Measurements from ENCODE around the gene PLA2G12A. TPM values are rescaled to one million over a fixed set of nuclear protein-coding genes. Genes with fewer than 3 reads are reported as not detected.

Gene PLA2G12A
- total RNA-seq, 1 donor from 2014 or later, result 31.1 TPM

DNA sequence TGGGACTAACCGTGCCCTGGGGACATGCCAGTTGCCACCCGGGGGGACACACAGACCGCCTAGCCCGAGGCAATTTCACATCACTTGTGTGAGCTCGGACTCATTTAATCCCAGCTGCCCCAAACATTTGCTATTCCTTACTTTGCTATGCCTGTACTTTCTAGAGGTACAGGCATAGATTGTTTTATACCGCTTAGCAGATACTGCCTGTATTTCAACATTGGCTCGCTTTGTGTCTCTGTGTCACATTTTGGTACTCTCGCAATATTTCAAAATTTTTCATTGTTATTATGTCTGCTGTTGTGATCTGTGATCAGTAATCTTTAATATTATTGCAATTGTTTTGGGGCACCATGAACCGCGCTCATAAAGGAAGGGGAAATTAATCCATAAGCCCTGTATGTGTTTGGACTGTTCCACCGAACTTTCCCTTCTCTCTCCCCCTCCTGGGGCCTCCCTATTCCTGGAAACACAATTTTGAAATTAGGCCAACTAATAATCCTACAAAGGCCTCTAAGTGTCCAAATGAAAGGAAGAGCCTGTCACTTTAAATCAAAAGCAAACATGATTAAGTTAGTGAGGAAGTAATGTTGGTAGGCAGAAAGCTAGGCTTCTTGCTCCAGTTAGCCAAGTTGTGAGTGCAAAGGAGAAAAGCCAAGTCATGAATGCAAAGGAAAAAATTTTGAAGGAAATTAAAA is 26.1 kb downstream of the PLA2G12A start:
- H3K4me1 Mint-ChIP-seq (ENCODE audit: unreplicated experiment), result peaks cover 26% of the 10 kb centered on the region
- peak overlapping the region; percentile 78 for H3K27ac Mint-ChIP-seq (ENCODE audit: unreplicated experiment)
- H3K27me3 Mint-ChIP-seq (ENCODE audit: unreplicated experiment), result peaks cover 7% of the 10 kb centered on the region
- peak overlapping the region; percentile 91 for H3K4me3 Mint-ChIP-seq (ENCODE audit: unreplicated experiment)
- peaks cover 24% of the 10 kb centered on the region for H3K36me3 Mint-ChIP-seq (ENCODE audit: low read depth, unreplicated experiment)
- no peaks in the 10 kb centered on the region for H3K9me3 Mint-ChIP-seq (ENCODE audit: unreplicated experiment)
- TF ChIP-seq, protein P1, sequence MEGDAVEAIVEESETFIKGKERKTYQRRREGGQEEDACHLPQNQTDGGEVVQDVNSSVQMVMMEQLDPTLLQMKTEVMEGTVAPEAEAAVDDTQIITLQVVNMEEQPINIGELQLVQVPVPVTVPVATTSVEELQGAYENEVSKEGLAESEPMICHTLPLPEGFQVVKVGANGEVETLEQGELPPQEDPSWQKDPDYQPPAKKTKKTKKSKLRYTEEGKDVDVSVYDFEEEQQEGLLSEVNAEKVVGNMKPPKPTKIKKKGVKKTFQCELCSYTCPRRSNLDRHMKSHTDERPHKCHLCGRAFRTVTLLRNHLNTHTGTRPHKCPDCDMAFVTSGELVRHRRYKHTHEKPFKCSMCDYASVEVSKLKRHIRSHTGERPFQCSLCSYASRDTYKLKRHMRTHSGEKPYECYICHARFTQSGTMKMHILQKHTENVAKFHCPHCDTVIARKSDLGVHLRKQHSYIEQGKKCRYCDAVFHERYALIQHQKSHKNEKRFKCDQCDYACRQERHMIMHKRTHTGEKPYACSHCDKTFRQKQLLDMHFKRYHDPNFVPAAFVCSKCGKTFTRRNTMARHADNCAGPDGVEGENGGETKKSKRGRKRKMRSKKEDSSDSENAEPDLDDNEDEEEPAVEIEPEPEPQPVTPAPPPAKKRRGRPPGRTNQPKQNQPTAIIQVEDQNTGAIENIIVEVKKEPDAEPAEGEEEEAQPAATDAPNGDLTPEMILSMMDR (IDR thresholded peaks at IDR 0.05; ENCODE audit: unreplicated experiment), result no peak
- DNase-seq (ENCODE audit: low spot score), result no peak

DNA sequence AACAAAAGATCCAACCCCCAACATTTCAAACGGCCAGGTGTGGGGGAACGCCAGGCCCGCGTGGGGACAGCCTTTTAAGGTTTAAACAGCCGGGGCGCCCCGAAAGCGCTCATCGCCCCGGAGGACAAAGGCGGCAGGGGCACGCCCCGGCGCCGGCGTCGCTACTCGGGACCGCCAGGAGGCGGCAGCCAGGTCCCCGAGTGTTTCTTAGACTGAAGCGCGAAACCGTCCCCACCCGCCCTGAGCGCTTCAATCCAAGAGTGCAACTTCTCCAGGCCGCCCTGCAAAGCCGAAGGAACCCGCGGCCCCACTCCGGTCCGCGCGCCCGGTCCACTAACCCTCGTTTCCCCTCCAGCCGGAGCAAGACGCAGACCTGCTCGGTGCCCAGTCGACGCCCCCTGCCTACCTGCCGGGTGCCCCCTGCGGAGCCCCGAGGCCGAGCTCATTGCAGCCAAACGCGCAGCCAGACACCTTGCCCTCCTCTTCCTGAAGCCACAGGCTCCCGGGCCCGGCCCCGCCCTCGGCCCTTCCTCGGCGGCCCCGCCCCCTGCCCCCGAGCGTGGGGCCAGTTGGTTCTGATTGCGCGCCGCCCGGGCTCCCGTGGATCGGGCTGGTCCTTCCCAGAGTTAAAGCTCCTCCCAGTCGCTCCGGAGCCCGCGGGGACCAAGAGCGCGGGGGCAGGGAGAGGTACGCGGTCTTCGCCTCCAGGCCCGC is 26.8 kb downstream of the PLA2G12A start, which contains the start of gene CASP6:
Gene CASP6 (minus strand): TSS at position 496 of the 714 bp plus-strand sequence. CDS start 50 bp downstream, at position 446.
- TF ChIP-seq, protein P1 (IDR thresholded peaks at IDR 0.05; ENCODE audit: unreplicated experiment), result peak; percentile 67
- no peaks in the 10 kb centered on the region for H3K9me3 Mint-ChIP-seq (ENCODE audit: unreplicated experiment)
- H3K4me1 Mint-ChIP-seq (ENCODE audit: unreplicated experiment), result peaks cover 26% of the 10 kb centered on the region
- H3K36me3 Mint-ChIP-seq (ENCODE audit: low read depth, unreplicated experiment), result peaks cover 24% of the 10 kb centered on the region
- H3K4me3 Mint-ChIP-seq (ENCODE audit: unreplicated experiment), result peak within 1 kb of the TSS; percentile 97
- DNase-seq (ENCODE audit: low spot score), result peak; percentile 81
- peak within 1 kb of the TSS; percentile 86 for H3K27ac Mint-ChIP-seq (ENCODE audit: unreplicated experiment)
- peaks cover 7% of the 10 kb centered on the region for H3K27me3 Mint-ChIP-seq (ENCODE audit: unreplicated experiment)

DNA sequence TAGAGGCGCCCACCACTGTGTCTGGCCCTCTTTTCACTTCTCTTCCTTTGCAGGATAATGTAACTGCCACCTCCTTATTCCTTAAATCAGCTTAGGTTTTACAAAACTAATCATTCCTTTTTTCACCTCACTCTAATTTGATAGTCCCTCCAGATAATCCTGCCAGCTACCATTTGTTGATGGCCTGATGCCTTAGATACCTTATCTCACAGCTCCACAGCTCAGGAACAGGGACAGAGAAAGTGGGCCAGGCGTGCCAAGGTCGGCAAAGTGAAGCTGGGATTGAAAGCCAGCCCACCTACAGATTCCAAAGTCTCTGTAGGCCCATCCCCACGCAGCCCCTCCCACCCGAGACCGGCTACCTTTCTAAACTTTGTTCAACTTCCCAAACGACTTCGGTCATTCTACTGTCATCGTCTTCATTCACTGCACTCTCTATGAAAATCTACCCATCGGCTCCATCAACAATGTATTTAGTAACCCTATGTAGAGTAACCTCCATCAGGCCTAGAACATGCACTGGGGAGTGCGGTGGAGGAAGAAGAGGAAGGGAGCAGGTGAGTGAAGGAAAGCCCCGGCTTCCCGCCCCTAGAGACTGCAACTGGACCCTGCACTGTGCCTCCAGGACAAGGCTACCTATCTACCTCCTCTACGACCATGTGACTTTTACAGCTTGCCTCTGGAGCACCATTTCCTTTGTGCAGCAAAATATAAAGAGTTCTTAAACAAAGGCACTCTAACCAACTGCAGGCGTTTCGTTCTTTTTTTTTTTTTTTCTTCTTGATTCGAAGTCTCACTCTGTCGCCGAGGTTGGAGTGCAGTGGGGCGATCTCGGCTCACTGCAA is 28.1 kb downstream of the PLA2G12A start:
- Mint-ChIP-seq H3K36me3 (ENCODE audit: low read depth, unreplicated experiment) (peaks cover 33% of the 10 kb centered on the region), H3K27me3 (ENCODE audit: unreplicated experiment) (peaks cover 7% of the 10 kb centered on the region), H3K4me3 (ENCODE audit: unreplicated experiment) (peak overlapping the region; percentile 97), H3K27ac (ENCODE audit: unreplicated experiment) (peak overlapping the region; percentile 86), H3K4me1 (ENCODE audit: unreplicated experiment) (peaks cover 26% of the 10 kb centered on the region), H3K9me3 (ENCODE audit: unreplicated experiment) (no peaks in the 10 kb centered on the region)
- TF ChIP-seq, protein P1 (IDR thresholded peaks at IDR 0.05; ENCODE audit: unreplicated experiment), result no peak
- peak; percentile 5 for DNase-seq (ENCODE audit: low spot score)

DNA sequence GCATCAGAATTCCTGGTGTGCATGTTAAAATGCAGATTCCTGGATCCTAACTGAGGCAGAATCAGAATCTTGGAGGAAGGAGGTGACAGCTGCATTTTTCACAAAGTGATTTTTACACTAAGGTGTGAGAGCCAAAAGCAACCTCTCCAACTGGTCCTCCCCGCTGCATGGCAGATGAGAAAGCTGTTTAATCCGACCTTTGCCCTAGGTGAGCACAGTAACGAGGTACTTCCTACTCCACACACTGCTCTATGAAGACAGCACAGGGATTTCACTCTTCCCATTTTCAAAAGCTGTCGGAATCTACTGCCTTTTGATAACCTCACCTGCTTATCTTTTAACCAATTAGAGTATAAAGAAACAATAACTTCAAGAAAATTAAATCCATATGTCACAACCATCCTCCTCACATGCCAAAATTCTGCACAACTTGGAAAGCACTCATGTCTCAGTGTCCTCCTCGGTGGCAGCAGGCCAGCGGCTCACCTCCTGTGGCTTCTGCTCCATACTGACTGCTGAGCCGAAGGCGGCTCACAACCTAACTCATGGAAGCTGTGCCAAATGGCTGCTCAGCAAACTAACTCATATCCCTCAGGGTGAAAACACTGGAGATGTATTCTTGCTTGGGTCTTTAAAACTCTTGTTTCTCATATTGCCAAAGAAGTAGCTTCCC is 30.2 kb downstream of the PLA2G12A start:
- H3K36me3 Mint-ChIP-seq (ENCODE audit: low read depth, unreplicated experiment), result peaks cover 38% of the 10 kb centered on the region
- DNase-seq (ENCODE audit: low spot score), result no peak
- no peak overlapping the region for H3K4me3 Mint-ChIP-seq (ENCODE audit: unreplicated experiment)
- peaks cover 7% of the 10 kb centered on the region for H3K27me3 Mint-ChIP-seq (ENCODE audit: unreplicated experiment)
- peaks cover 26% of the 10 kb centered on the region for H3K4me1 Mint-ChIP-seq (ENCODE audit: unreplicated experiment)
- peak overlapping the region; percentile 42 for H3K27ac Mint-ChIP-seq (ENCODE audit: unreplicated experiment)
- TF ChIP-seq, protein P1 (IDR thresholded peaks at IDR 0.05; ENCODE audit: unreplicated experiment), result no peak
- H3K9me3 Mint-ChIP-seq (ENCODE audit: unreplicated experiment), result no peaks in the 10 kb centered on the region
